Liver (tissue), 9 donors: ENCODE data around the gene DAPK2. TPM values are rescaled to one million over a fixed set of nuclear protein-coding genes. Genes with fewer than 3 reads are reported as not detected.

Source experiments
- DNase-seq: peaks from one replicate; pipeline ENCODE4 v3.0.0-alpha.2; 2017; ENCODE audit warnings: low spot score
- H3K27ac ChIP-seq, 2 donors: one replicate each; pipeline ENCODE4 v1.7.0; 2013; ENCODE audit warnings: inconsistent platforms in 2 of 2, low read length in 2 of 2, control low read depth in 1 of 2, low read depth in 1 of 2, mild to moderate bottlenecking in 1 of 2
- H3K27me3 ChIP-seq, 4 donors: one replicate each; pipeline versions ENCODE4 v1.6.1 to v1.7.0; 2013; ENCODE audit warnings: low read length in 3 of 4, inconsistent platforms in 1 of 4, mild to moderate bottlenecking in 1 of 4, moderate library complexity in 1 of 4; ENCODE audit not compliant: control insufficient read depth in 4 of 4, insufficient read depth in 4 of 4
- H3K36me3 ChIP-seq, 4 donors: one replicate each; pipeline versions ENCODE4 v1.6.1 to v1.7.0; 2013; ENCODE audit warnings: low read length in 3 of 4, mild to moderate bottlenecking in 3 of 4, low read depth in 1 of 4, moderate library complexity in 1 of 4; ENCODE audit not compliant: control insufficient read depth in 4 of 4, insufficient read depth in 3 of 4
- H3K4me1 ChIP-seq, 4 donors: one replicate each; pipeline versions ENCODE4 v1.6.1 to v1.7.0; 2013; ENCODE audit warnings: low read length in 3 of 4, mild to moderate bottlenecking in 3 of 4, moderate library complexity in 1 of 4; ENCODE audit not compliant: control insufficient read depth in 4 of 4, insufficient read depth in 4 of 4
- H3K4me3 ChIP-seq, 3 donors: one replicate each; pipeline versions ENCODE4 v1.6.1 to v1.7.0; 2013; ENCODE audit warnings: low read length in 3 of 3, control low read depth in 1 of 3, low read depth in 1 of 3, mild to moderate bottlenecking in 1 of 3
- H3K9ac ChIP-seq, 2 donors: one replicate each; pipeline ENCODE4 v1.7.0; 2013; ENCODE audit warnings: low read length in 2 of 2, mild to moderate bottlenecking in 2 of 2, moderate library complexity in 2 of 2, control low read depth in 1 of 2, low read depth in 1 of 2
- H3K9me3 ChIP-seq, 4 donors: one replicate each; pipeline versions ENCODE4 v1.6.1 to v1.7.0; 2013; ENCODE audit warnings: low read length in 3 of 4; ENCODE audit not compliant: control insufficient read depth in 4 of 4
- ATF3 ChIP-seq: IDR thresholded peaks from 2 replicates; pipeline ENCODE4 v1.6.1; 2016; ENCODE audit warnings: antibody characterized with exemption
- EGR1 ChIP-seq, 2 donors: IDR thresholded peaks; 2 replicates each; pipeline ENCODE4 v1.6.1; 2016 to 2018; ENCODE audit warnings: antibody characterized with exemption in 2 of 2, low read depth in 2 of 2
- FOXA1 ChIP-seq: IDR thresholded peaks from 2 replicates; pipeline ENCODE4 v1.6.1; 2016; ENCODE audit warnings: antibody characterized with exemption
- GABPA ChIP-seq, 2 donors: IDR thresholded peaks in 1 of 2; conservative IDR thresholded peaks in 1 of 2; 2 replicates each; pipeline ENCODE4 v1.6.1; 2016; ENCODE audit warnings: antibody characterized with exemption in 2 of 2, mild to moderate bottlenecking in 1 of 2, moderate library complexity in 1 of 2
- HNF4A ChIP-seq, 2 donors: conservative IDR thresholded peaks; 2 replicates each; pipeline ENCODE4 v1.6.1; 2016; ENCODE audit warnings: antibody characterized with exemption in 2 of 2, mild to moderate bottlenecking in 2 of 2
- HNF4G ChIP-seq: IDR thresholded peaks from 2 replicates; pipeline ENCODE4 v1.6.1; 2016; ENCODE audit warnings: antibody characterized with exemption
- JUND ChIP-seq, 2 donors: IDR thresholded peaks; 2 replicates each; pipeline ENCODE4 v1.6.1; 2016; ENCODE audit warnings: antibody characterized with exemption in 2 of 2
- NR2F2 ChIP-seq: IDR thresholded peaks from 2 replicates; pipeline ENCODE4 v1.6.1; 2016; ENCODE audit warnings: antibody characterized with exemption
- RAD21 ChIP-seq, 2 donors: IDR thresholded peaks; 2 replicates each; pipeline ENCODE4 v1.6.1; 2016; ENCODE audit warnings: antibody characterized with exemption in 2 of 2, mild to moderate bottlenecking in 2 of 2
- RXRA ChIP-seq, 2 donors: IDR thresholded peaks; 2 replicates each; pipeline ENCODE4 v1.6.1; 2017 to 2018; ENCODE audit warnings: antibody characterized with exemption in 2 of 2, mild to moderate bottlenecking in 1 of 2
- SP1 ChIP-seq: IDR thresholded peaks from 2 replicates; pipeline ENCODE4 v1.6.1; 2018; ENCODE audit warnings: antibody characterized with exemption, mild to moderate bottlenecking
- TAF1 ChIP-seq: conservative IDR thresholded peaks from 2 replicates; pipeline ENCODE4 v1.6.1; 2016; ENCODE audit warnings: antibody characterized with exemption, mild to moderate bottlenecking
- YY1 ChIP-seq: IDR thresholded peaks from 2 replicates; pipeline ENCODE4 v1.6.1; 2016; ENCODE audit warnings: antibody characterized with exemption, mild to moderate bottlenecking
- ZBTB33 ChIP-seq: IDR thresholded peaks from 2 replicates; pipeline ENCODE4 v1.6.1; 2016; ENCODE audit warnings: antibody characterized with exemption
- WGBS: extraction: QIAGEN DNeasy Blood & Tissue Kit; methylation state at CpG from one replicate; pipeline ENCODE4 v1.1.7; 2013; 5-methylcytosine and 5-hydroxymethylcytosine counted together
- polyA plus RNA-seq, 2 donors: library from polyadenylated mRNA; stranded (reverse) in 1 of 2; unstranded in 1 of 2; fragments of 200-250 nt in 1 of 2; fragments of >200 nt in 1 of 2; fragmentation: Nextera tagmentation in 1 of 2; extraction: Ambion mirVana in 1 of 2; gene quantifications; one replicate each; pipeline versions ENCODE4 v1.2.1 to v1.2.3, GENCODE V29; 2013 to 2015
- total RNA-seq, 2 donors: library from RNA; depleted of rRNA; stranded (reverse); fragments of >200 nt; gene quantifications; one replicate each; pipeline ENCODE4 v1.2.3, GENCODE V29; 2014
- TF ChIP-seq, protein P1 (sequence below): IDR thresholded peaks from 2 replicates; pipeline ENCODE4 v1.6.1; 2016; ENCODE audit warnings: antibody characterized with exemption, mild to moderate bottlenecking
- TF ChIP-seq, protein P2 (sequence below): fragments of 150-350 bp; IDR thresholded peaks from 2 replicates; pipeline ENCODE4 v1.5.1; 2017; ENCODE audit warnings: improper control_type of control experiment, low read depth, low read length; ENCODE audit not compliant: missing input control
- TF ChIP-seq, protein P3 (sequence below): IDR thresholded peaks from 2 replicates; pipeline ENCODE4 v1.6.1; 2016; ENCODE audit warnings: antibody characterized with exemption
- donor health status: healthy.
- donor health status: healthy.
- donor health status: healthy.
- donor health status: healthy.
- donor health status: healthy.

Gene DAPK2
- total and polyA plus RNA-seq, 4 donors, result 1.0 to 3.6 (median 1.1) TPM

DNA sequence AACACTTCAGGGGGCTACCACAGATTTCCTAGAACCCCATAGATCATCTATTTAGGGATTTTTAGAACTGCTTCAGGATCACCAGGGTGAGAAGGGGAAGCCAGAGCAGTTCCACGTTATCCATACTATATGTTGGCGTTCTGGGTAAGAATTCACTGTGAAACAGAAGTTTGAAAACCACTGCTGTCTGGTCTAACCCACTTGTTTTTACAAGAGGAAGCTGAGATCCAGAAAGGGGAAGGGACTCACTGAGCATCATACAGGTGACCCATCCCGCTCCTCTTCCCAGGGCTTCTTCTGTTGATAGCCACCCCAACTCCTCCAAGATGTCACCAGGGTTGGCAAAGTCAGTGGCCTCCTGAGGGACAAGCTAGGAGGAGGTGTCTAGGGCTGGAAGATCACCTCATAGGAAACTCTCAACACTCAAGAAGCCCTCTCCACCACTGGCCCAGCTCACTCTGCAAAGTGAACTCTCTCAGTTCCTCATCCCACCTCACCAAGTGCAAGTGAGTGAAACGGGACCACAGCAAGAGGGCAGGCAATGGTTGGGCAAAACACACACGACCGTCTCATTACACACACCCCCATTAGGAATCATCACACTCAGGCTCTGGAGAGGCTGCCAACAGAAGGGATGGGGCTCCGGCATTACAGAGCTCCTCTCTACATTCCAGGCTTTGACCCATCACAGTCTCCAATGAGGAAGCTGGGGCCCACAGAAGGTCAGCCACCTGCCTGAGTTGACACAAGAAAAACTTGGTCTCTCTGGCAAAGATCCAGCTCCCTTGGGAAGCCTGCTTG is 1.8 kb downstream of the DAPK2 start:
- Histone ChIP-seq H3K27me3 (no peaks in the 10 kb centered on the region), H3K9ac (no peak overlapping the region), H3K36me3 (no peaks in the 10 kb centered on the region), H3K4me1 (peaks cover 3 to 15% (median 9%) of the 10 kb centered on the region in 4 donors), H3K27ac (no peak overlapping the region), H3K9me3 (no peaks in the 10 kb centered on the region), H3K4me3 (no peak overlapping the region)
- DNase-seq, result no peak
- 87% methylated on average over 7 of the region's 7 CpGs for WGBS
- no peak for TF ChIP-seq ZBTB33
- TF ChIP-seq, protein P1, sequence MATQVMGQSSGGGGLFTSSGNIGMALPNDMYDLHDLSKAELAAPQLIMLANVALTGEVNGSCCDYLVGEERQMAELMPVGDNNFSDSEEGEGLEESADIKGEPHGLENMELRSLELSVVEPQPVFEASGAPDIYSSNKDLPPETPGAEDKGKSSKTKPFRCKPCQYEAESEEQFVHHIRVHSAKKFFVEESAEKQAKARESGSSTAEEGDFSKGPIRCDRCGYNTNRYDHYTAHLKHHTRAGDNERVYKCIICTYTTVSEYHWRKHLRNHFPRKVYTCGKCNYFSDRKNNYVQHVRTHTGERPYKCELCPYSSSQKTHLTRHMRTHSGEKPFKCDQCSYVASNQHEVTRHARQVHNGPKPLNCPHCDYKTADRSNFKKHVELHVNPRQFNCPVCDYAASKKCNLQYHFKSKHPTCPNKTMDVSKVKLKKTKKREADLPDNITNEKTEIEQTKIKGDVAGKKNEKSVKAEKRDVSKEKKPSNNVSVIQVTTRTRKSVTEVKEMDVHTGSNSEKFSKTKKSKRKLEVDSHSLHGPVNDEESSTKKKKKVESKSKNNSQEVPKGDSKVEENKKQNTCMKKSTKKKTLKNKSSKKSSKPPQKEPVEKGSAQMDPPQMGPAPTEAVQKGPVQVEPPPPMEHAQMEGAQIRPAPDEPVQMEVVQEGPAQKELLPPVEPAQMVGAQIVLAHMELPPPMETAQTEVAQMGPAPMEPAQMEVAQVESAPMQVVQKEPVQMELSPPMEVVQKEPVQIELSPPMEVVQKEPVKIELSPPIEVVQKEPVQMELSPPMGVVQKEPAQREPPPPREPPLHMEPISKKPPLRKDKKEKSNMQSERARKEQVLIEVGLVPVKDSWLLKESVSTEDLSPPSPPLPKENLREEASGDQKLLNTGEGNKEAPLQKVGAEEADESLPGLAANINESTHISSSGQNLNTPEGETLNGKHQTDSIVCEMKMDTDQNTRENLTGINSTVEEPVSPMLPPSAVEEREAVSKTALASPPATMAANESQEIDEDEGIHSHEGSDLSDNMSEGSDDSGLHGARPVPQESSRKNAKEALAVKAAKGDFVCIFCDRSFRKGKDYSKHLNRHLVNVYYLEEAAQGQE, result no peak
- no peak for TF ChIP-seq FOXA1
- TF ChIP-seq NR2F2, result no peak
- TF ChIP-seq JUND (IDR thresholded peaks at IDR 0.05), result no peak
- TF ChIP-seq HNF4A (conservative IDR thresholded peaks at IDR 0.05), result no peak
- TF ChIP-seq YY1, result no peak
- no peak for TF ChIP-seq RXRA (IDR thresholded peaks at IDR 0.05)
- no peak for TF ChIP-seq EGR1 (IDR thresholded peaks at IDR 0.05; ENCODE audit: low read depth in 2 of 2)
- no peak for TF ChIP-seq HNF4G
- TF ChIP-seq, protein P2, sequence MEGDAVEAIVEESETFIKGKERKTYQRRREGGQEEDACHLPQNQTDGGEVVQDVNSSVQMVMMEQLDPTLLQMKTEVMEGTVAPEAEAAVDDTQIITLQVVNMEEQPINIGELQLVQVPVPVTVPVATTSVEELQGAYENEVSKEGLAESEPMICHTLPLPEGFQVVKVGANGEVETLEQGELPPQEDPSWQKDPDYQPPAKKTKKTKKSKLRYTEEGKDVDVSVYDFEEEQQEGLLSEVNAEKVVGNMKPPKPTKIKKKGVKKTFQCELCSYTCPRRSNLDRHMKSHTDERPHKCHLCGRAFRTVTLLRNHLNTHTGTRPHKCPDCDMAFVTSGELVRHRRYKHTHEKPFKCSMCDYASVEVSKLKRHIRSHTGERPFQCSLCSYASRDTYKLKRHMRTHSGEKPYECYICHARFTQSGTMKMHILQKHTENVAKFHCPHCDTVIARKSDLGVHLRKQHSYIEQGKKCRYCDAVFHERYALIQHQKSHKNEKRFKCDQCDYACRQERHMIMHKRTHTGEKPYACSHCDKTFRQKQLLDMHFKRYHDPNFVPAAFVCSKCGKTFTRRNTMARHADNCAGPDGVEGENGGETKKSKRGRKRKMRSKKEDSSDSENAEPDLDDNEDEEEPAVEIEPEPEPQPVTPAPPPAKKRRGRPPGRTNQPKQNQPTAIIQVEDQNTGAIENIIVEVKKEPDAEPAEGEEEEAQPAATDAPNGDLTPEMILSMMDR, result no peak
- TF ChIP-seq GABPA (IDR thresholded peaks at IDR 0.05 in 1 of 2, conservative IDR thresholded peaks at IDR 0.05 in 1 of 2), result no peak
- no peak for TF ChIP-seq ATF3
- no peak for TF ChIP-seq RAD21 (IDR thresholded peaks at IDR 0.05)
- TF ChIP-seq, protein P3, sequence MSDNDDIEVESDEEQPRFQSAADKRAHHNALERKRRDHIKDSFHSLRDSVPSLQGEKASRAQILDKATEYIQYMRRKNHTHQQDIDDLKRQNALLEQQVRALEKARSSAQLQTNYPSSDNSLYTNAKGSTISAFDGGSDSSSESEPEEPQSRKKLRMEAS, result no peak
- TF ChIP-seq SP1, result no peak
- no peak for TF ChIP-seq TAF1
